Astrocyte of the spinal cord (primary cell): ENCODE measurements around the gene FOS.

Experiments
- DNase-seq: peaks from one replicate; pipeline ENCODE4 v3.0.0; 2011; ENCODE audit warnings: low read depth, low spot score
- H3K4me3 ChIP-seq: 2 replicates; pipeline ENCODE4 v1.5.1; 2011; ENCODE audit warnings: low read depth, mild to moderate bottlenecking, low read length, moderate library complexity
- in situ Hi-C: cut with HindIII; loops from 2 replicates; pipeline ENCODE4 v1.10.0; 2017; ENCODE audit warnings: low sequenced_read_pairs
- TF ChIP-seq, protein P1 (sequence below): IDR thresholded peaks from 2 replicates; pipeline ENCODE4 v1.5.1; 2012; ENCODE audit warnings: low read depth, mild to moderate bottlenecking, low read length, inconsistent platforms

FOS gene

DNA sequence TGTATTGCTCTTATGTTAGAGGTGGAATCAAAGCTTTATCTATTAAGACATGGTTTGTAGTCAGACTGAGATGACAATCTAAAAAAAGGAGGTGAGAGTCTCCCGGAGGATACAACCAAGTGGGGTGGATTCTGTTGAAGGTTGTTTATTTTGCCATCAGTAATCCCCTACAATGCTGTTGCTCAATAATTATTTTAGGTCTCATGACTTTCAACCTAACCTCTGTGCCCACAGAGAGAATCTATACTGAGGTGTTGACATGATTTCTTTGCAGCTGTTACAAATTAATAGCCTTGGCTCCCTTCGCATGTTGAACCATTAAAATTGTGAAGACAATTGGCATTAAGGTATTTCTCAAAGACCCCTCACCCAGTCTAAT, 28.7 kb upstream of the FOS start:
- TF ChIP-seq, protein P1, sequence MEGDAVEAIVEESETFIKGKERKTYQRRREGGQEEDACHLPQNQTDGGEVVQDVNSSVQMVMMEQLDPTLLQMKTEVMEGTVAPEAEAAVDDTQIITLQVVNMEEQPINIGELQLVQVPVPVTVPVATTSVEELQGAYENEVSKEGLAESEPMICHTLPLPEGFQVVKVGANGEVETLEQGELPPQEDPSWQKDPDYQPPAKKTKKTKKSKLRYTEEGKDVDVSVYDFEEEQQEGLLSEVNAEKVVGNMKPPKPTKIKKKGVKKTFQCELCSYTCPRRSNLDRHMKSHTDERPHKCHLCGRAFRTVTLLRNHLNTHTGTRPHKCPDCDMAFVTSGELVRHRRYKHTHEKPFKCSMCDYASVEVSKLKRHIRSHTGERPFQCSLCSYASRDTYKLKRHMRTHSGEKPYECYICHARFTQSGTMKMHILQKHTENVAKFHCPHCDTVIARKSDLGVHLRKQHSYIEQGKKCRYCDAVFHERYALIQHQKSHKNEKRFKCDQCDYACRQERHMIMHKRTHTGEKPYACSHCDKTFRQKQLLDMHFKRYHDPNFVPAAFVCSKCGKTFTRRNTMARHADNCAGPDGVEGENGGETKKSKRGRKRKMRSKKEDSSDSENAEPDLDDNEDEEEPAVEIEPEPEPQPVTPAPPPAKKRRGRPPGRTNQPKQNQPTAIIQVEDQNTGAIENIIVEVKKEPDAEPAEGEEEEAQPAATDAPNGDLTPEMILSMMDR, result no peak
- no peak overlapping the region for H3K4me3 ChIP-seq
- in situ Hi-C loops, result no loop called here
- no peak for DNase-seq

DNA sequence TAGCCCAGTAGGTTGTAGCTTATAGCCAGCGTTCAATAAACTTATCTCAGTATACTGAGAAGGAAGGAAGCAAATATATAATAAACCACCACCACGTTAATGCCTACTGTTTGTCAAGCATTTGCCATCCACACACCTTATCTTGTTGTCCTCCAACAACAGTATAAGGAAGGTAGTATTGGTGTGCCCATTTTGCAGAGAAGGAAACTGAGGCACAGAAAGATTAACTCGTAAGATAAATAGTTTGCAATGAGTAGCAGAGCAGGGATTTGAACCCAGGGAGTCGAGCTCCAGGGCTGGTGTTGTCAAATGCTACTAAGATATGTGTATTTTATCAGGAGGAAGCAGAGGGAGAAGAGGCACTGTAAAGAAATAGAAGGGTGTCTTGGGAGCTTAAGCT, 27.8 kb upstream of the FOS start:
- in situ Hi-C loops, result no loop called here
- TF ChIP-seq, protein P1, result no peak
- DNase-seq, result no peak
- no peak overlapping the region for H3K4me3 ChIP-seq

DNA sequence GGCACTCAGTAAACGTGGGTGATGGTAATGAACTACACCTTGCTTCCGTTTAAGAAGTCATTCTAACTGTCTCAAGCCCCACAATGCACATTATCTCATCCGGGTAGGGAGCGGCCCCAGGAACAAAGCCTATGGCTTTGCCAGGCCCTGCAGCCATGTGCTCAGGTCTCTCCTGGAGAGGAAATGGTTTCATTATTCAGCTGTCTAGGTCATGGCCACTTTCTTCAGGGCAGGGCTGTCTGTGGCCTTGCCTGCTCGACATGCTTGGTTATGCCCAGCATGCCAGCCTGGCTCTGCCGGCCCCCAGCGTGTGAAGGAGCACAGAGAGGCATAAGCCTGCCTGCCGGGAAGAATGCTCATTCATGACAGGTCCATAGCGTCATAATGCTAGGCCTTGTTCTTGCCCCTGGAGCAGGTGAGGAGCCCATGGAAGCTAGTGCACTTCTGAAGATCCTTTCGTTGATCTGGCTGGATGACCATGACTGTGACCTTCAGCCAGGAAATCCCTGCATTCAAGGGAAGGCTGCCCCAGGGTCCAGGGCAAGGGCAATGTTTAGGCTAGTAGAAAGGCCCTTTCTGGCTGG, 26.3 kb upstream of the FOS start:
- in situ Hi-C loops, result no loop called here
- TF ChIP-seq, protein P1, result no peak
- H3K4me3 ChIP-seq, result no peak overlapping the region
- DNase-seq, result no peak

DNA sequence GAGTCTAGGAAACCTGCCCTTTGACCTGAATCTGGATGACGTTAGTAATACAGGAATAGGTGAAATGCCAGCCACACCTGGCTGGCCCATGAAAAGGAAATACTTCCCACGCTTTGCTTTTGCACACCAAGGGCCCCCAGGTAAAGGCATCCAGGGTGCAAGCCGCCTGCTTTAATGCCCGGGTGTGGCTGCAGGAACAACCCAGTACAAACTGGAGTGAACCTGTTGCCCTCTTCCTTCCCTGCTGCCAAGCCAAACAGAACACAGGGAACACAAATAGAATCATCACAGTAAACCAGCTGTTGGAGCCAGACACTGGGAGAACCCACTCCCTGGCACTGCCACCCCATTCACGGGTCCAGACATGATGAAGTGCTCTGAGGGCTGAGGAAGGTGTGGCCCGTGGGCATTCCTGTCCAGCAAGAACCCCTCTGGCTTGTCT, 24.2 kb upstream of the FOS start:
- no peak overlapping the region for H3K4me3 ChIP-seq
- DNase-seq, result no peak
- TF ChIP-seq, protein P1, result no peak
- in situ Hi-C loops, result no loop called here

DNA sequence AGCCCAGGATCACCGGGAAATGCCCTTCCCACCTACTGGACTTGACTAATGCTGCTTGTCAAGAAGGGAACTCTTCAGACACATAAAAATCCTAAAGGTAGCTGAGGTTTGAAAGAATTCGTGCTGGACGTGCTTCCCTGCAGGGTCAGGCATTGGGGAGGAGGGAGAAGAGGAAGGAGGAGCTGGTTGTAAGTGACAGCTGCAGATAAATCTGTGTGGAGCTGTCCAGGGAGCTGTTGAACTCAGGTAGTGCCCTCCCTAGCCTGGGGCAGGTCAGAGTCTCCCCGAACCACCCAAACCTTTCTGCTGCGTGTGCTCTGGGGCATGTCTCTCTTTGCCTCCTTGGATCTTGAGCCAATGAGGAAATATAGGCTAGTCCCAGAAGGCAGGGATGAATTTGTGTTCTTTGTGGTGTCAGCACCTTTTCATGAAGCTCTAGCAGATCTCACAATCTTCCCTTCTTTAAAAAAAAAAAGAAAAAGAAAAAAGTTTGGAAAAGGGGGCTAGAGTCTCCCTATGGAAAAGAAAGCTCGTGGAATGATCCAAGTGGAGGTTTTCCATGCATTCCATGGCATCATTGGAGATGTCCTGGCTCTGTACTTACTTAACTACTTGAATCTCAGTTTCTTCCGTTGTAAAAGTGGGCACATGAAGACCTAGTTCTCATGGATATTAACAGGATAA, 23.6 kb upstream of the FOS start:
- in situ Hi-C loops, result no loop called here
- no peak overlapping the region for H3K4me3 ChIP-seq
- TF ChIP-seq, protein P1, result no peak
- no peak for DNase-seq

DNA sequence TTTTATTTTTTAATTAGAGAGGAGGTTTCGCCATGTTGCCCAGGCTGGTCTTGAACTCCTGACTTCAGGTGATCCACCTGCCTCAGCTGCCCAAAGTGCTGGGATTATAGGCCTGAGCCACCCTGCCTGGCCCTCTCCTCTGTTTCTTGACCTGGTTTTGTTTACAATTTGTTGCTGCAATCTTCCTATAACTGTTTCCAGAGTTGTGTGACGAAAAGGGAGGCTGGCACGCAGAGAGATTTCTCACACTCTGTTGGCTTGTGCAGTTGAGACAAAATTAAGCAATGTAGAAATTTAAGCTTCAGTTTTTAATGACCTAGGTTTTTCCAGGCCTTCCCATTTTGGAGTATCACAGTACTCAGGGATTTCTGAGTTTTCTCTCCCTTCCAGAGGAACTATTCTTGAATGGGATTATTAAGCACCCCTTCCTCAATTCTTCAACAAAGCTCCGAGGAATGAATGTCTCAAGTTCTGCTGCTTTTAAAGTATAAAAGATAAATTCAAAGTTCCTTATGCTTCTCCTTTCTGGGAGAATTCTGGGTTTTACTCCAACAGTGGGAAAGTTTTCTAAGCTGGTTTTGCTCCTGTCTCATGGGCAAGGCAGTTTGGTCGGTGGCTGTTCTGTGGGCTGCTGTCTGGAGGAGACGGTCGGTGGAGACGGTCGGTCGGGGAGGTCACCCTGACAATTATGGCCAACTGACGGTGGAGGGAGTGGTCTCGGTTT, 20.4 kb upstream of the FOS start:
- peak overlapping the region; percentile 38 for H3K4me3 ChIP-seq
- TF ChIP-seq, protein P1, result no peak
- DNase-seq, result peak; percentile 14
- in situ Hi-C loops, result no loop called here
